Left lobe of liver (tissue), 2 donors: ENCODE results near the gene IFNA2. TPM values are rescaled to one million over a fixed set of nuclear protein-coding genes. Genes with fewer than 3 reads are reported as not detected.
A peak's percentile ranks its signal among the peaks of the same experiment; 100 is the strongest.
"Not testable (repeated sequence)": the region's sequence is repeated elsewhere in the genome, so short reads cannot be mapped to it uniquely, and the experiment has no call there.

ENCODE experiments used
- ATAC-seq: fragments of 200-7000 bp; cut with Tn5 transposase; one replicate; pipeline ENCODE4 v1.9.1; 2020; ENCODE audit warnings: mild to moderate bottlenecking, moderate library complexity
- DNase-seq: peaks from one replicate; pipeline ENCODE4 v3.0.0-alpha.2; 2020; ENCODE audit warnings: low spot score
- total RNA-seq: library from RNA; stranded (reverse); gene quantifications from one replicate; pipeline ENCODE4 v1.2.1, GENCODE V29; 2021
- donor health status: DM: no; HTN: no; CAD: no; lungs with moderate emphysema.
- donor health status: DM: no; HTN: yes; CAD: no.

The IFNA2 gene
- total RNA-seq, 1 donor from 2014 or later = not detected

DNA sequence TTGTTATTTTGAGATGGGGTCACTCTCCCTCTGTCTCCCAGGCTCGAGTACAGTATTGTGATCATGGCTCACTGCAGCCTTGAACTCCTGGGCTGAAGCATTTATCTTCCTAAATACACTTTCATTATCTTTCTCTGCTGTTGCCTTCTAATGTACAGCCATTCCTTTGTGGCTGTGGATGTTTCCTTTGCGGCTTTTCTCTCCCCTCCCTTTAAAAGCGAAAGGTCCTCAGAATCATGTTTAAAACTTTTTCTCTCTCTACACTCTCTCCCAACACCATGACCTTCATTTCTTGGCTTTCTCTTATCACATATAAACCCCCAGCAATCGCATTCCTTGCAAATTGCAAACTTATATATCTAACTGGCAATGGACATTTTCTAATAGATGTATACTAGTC lies 1.6 kb downstream of the IFNA2 start:
- no peak for DNase-seq
- ATAC-seq = no peak

DNA sequence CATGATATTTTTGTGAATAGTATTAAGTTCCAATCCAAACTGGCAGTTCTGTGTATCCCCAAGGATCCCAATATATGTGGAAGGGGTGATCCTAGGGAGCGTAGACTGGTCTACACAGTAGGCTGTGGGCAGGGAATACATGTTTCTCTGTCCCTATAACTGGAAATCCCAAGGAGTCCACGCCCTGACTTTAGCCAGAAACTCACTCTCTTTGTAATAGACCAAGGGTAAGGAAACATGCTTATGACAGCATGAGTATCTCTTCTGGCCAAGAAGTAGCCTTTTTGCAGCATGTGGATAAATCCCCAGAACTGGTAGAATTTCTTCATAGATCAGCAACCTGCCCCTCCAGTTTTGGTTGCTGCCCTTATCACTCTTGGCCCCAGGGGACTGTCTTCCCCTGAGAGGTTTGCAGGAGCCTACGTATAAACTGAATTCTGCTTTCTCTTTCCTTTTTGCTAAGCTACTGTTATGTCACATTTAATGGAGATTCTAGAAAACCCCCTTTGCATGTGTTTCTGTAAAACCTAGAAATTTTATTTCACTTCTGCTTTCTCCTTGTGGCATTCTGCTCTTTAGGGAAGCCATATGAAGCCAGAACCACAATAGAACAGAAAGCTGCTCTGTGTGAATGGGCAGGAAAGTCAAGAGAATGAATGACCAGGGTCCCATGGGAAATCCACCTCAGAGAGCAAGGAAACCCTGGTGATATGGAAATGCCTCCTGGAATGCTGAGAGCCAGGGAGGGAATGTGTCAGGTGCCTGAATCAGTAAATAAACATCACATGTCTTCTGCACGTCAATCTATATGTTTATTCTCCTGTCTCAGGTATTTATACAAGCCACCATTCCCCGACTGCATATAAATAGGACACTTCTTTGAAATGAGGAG lies 3.5 kb downstream of the IFNA2 start:
- ATAC-seq (peak; percentile 13), DNase-seq (no peak)

DNA sequence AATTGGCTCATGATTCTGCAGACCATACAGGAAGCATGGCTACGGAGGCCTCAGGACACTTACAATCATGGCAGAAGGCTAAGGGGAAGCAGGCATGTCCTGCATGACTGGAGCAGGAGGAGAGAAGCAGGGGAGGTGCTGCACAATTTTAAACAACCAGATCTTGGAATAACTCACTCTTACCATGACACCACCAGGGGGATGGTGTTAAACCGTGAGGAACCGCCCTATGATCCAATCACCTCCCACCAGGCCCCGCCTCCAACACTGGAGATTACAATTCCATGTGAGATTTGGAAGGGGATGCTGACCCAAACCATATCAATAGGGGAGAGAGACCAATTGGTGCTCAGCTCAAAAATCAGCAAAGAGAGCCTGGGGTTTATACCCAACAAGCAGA lies 13.7 kb downstream of the IFNA2 start:
- not testable (repeated sequence) for ATAC-seq, DNase-seq

DNA sequence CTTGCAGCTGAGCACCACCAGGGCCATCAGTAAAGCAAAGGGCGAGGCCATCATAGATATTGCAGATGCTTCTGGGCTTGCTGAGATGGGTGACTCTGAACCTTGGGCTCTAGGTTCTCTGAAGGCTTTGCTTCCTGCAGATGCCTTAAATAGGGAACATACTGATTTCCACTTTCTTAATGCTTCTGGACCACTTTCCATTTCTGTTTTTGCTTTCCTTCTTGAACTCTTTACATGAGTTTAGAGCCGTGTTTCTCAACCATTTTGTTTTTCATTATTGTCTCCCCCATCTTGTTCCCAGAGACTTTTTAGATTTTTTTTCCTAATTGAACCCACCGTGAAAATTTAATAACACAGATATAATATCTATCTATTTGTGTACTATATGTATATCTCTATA lies 17.2 kb downstream of the IFNA2 start, which contains the start of gene IFNA13:
Gene IFNA13 (minus strand): TSS at position 101 of the 400 bp plus-strand sequence. CDS start 47 bp downstream, at position 54.
- DNase-seq (no peak), ATAC-seq (no peak)

DNA sequence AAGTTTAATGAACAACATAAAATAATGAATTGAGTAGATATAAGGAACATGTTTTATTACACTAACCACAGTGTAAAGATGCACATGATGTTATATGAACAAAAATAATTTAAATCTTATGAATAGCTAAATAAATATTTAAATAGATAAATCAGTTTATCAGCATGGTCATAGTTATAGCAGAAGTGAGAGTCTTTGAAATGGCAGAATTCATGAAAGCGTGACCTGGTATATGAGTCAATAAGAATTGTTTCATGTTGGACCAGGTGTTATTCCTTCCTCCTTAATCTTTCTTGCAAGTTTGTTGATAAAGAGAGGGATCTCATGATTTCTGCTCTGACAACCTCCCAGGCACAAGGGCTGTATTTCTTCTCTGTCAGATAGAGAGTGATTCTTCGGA lies 18.0 kb downstream of the IFNA2 start:
- DNase-seq, ATAC-seq: not testable (repeated sequence)

DNA sequence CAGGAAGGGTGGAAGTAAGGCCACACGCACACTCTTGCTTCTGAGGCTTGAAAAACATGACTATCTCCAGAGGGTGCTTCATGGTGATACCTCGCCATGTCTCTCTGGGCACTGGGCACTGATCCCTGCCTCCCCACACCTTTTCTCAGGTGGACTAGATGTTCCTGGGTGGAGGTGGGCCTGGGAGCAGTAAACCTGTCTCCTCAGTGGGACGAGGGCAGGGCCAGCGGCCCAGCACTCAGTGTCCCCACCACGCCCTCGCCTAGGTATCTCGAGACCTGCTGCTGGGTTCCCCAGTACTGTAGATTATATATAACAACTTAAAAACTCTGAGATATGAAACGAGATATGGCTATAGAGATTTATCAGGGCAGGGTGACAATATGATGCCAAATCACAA lies 22.9 kb downstream of the IFNA2 start:
- DNase-seq = no peak
- ATAC-seq = no peak

DNA sequence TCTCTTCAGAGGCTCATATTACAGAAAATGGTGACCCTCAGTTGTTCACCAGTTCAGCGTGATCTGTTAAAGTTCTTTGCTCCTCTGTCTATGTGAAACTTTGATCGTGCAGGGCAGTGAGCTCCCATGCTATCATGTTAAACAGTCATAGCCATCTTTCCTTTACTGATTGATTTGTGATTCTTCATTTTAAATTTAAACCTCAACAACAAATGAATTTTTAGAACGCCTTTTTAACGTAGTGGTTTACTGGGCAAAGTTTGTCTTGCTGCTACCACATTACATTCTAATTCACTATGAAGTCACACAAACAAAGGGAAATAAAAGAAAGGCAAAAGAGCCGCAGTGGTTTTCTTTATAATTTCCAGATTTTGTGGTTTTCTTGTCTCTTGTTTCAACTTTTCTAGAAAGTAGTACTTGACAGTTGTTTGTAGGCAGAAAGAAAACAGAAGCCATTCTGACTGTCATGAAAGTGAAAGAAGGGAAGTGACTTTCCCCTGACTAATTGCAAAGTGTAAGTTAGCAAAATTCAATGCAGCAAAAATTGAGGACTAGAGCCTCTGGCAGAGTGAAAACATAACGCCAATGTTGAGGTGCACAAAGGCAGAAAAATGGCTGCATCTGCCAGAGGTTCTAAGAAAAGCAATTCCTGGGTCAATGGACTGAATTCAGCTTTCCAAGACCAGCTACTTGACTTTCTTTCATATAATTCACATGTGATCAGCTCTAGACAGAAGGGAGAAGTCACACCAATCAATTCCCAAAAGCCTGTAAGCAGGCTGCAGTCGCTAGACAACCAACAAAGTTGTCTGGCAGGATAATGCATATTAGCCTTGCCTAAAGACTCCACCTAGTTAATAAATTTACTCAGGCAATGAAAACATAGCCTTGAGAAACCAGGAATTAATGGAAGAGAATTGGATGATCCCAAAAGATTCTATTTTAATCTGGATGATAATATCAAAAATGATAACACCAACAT lies 27.4 kb downstream of the IFNA2 start:
- no peak for ATAC-seq

DNA sequence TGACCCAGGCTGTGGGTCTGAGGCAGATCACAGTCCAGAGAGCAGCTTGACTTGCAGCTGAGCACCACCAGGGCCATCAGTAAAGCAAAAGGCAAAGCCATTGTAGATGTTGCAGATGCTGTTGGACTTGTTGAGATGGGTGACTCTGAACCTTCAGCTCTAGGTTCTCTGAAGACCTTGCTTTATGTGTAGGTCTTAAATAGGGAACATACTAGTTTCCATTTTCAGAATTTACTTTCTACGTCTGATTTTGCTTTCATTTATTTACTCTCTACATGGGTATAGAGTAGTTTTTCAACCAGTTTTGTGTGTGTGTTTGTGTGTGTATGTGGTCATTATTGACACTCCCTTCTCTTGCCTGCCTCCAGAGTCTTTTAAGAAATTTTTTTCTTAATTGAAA lies 34.4 kb downstream of the IFNA2 start, which contains the start of gene IFNA6:
Gene IFNA6 (minus strand): TSS at position 101 of the 400 bp plus-strand sequence. CDS start 0 bp downstream, at position 101.
- DNase-seq (no peak), ATAC-seq (no peak)

More for the DNA sequence above, 27.4 kb downstream of the IFNA2 start:
- no peak for DNase-seq

DNA sequence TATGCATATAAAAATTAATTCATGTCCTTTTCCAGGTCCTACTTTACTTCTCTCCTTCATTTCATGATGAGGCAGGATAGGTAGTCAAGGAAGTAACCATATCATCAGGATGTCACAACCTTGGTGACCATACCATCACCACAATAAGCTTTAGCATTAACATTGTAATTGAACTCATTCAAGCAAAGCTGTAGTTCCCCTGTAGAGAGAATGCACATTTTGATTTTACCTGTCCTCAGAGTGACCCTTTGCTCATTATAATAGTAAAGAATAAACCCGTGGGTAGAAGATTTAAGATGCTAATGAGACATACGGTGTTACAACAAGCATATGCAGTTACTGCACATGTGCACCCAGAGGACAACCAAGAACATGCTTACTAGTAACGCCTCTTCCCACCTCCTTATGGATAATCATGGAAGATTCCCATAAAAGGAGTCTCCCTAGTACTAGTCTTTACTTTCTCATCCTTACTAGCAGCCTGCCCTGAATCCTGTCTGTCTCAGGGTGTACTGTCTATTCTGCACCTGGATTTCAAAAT lies 36.7 kb downstream of the IFNA2 start:
- no peak for DNase-seq
- no peak for ATAC-seq

DNA sequence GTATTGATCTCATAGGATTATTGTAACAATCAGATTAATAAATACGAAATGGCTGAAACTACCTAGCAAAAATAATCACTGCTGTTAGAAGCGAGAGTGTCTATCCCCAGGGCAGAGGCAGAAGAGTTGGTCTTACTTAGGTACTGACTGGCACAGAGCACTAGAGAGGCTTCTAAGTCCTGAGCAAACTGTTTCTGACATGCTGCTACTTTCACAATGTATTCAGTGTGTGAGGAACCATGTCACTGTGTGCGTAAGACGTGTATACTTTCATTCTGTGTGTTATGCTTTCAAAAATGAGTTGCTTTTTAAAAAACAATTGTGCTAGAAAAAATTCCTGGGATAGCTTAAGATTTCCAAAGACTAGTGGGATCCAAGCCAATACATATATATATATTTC lies 44.5 kb downstream of the IFNA2 start:
- DNase-seq (no peak), ATAC-seq (no peak)

DNA sequence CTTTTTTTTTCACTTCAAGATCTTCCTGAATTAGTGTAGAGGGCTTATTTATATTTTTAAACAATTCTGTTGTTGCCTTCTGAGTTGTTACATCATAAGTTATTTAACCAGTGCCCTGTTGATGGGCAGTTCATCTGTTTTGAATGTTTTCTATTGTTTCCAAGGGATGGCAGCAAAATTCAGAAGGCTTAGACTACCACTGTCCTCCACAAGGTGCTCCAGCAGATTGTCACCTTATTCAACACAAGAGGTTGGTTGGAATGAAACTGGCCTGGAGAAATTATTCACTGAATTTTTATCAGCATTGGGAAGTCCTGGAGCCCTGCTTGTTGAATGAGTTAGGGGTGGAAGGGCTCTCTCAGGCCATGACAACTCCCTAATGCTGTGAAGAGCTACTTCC lies 48.7 kb downstream of the IFNA2 start:
- DNase-seq (no peak), ATAC-seq (no peak)

DNA sequence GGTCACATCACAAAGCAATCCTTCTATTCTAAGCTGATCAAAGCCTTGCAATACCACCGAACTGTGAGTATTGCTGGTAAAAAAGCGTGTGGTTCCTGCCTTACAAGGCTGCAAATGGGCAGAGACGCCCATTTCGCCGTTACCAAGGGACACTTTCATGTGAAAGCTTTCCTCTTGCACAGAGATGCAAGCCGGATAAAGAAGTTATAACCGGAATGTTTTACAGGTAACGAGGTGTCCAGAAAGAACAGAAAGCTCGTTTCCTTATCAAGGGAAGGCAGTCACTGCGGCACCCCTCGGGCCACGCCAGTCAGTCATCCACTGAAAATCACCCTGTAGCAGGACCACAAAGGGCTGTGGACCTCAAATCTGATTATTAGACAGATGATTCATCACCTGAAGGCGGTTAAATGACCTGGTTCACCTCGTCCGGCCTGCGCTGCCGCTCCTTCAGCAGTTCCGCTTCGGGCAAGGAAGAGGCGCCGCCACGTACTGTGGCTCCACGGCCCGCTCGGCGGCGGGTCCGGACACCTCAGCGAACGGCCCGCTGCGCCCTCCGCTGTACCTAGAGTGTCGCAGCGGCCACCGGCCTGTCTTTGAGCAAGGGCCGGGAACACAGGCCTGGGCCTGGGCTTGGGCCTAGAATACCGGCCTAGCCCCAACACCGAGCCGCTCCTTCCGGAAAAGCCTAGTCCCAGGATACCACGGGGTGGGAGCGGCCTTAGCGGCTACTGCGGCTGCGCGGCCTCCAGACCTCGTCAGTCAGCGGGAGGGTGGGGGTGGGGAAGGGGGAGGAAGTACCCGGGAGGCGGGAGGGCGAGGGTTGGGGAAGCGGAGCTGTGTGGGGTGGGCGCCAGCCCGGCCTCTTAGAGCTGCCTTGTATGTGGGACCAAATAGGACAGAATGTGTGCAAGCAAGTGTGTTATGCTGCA lies 50.2 kb downstream of the IFNA2 start, which contains the start of gene KLHL9:
Gene KLHL9 (minus strand): TSS at position 704 of the 932 bp plus-strand sequence. CDS start 545 bp downstream, at position 159.
- DNase-seq = peak; percentile 94
- ATAC-seq = peak; percentile 98

Other genes with a start within 250 kb of the IFNA2 start
- not detected for gene IFNW1, start 243.6 kb downstream of the IFNA2 start, total RNA-seq
- gene IFNA21, start 218.7 kb downstream of the IFNA2 start, total RNA-seq = not detected
- gene IFNA4, start 197.8 kb downstream of the IFNA2 start, total RNA-seq = not detected
- gene IFNA7, start 183.2 kb downstream of the IFNA2 start, total RNA-seq = not detected
- not detected for gene IFNA10, start 178.3 kb downstream of the IFNA2 start, total RNA-seq
- gene IFNA16, start 168.1 kb downstream of the IFNA2 start, total RNA-seq = not detected
- gene IFNA17, start 157.2 kb downstream of the IFNA2 start, total RNA-seq = not detected
- gene IFNA14, start 145.4 kb downstream of the IFNA2 start, total RNA-seq = not detected
- gene IFNA5, start 80.1 kb downstream of the IFNA2 start, total RNA-seq = not detected
- gene KLHL9, start 50.0 kb downstream of the IFNA2 start, total RNA-seq = 6.2 TPM
- not detected for gene IFNA6, start 34.5 kb downstream of the IFNA2 start, total RNA-seq
- gene IFNA13, start 17.3 kb downstream of the IFNA2 start, total RNA-seq = not detected
- not detected for gene IFNA8, start 23.7 kb upstream of the IFNA2 start, total RNA-seq
- gene IFNA1, start 55.0 kb upstream of the IFNA2 start, total RNA-seq = not detected
- gene IFNE, start 96.9 kb upstream of the IFNA2 start, total RNA-seq = not detected